Measurements from ENCODE around the gene PLXND1.

DNA sequence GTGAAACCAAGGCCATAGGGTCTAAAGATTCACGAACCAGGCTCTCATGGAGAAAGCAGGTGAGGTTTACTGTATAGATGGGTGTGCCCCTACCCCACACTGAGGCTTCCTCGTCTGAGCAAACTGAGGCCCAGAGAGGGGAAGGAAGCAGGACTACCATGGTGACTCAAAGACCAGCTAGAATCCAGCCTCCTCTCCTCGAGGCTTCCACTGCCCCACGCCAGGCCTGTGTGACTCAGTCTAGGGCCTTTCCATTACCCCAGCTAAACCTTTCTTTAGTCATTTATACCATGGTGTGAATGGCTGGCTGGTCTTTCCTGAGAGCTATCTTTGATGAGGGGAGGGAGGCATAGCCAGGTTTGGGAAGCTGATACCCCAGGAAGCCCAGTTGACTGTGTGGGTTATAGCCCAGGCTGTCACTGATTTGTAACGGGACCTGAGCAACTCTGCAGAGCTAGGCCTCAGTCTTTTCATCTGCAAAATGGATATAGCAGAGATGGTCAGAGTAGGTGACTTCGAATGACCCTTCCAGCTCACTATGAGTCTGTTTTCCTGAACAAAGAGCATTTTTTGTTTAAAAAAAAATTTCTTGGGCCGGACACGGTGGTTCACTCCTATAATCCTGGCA, 81.0 kb downstream of the PLXND1 start:
- TF ChIP-seq POLR2A (IDR thresholded peaks at IDR 0.05), result no peak
- TF ChIP-seq, protein P1, sequence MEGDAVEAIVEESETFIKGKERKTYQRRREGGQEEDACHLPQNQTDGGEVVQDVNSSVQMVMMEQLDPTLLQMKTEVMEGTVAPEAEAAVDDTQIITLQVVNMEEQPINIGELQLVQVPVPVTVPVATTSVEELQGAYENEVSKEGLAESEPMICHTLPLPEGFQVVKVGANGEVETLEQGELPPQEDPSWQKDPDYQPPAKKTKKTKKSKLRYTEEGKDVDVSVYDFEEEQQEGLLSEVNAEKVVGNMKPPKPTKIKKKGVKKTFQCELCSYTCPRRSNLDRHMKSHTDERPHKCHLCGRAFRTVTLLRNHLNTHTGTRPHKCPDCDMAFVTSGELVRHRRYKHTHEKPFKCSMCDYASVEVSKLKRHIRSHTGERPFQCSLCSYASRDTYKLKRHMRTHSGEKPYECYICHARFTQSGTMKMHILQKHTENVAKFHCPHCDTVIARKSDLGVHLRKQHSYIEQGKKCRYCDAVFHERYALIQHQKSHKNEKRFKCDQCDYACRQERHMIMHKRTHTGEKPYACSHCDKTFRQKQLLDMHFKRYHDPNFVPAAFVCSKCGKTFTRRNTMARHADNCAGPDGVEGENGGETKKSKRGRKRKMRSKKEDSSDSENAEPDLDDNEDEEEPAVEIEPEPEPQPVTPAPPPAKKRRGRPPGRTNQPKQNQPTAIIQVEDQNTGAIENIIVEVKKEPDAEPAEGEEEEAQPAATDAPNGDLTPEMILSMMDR (IDR thresholded peaks at IDR 0.05), result no peak
